ENCODE data around the gene NOL11. TPM values are rescaled to one million over a fixed set of nuclear protein-coding genes. Genes with fewer than 3 reads are reported as not detected.

NOL11 gene
- total RNA-seq, 2 experiments from 2014 or later = 64.9 to 65.5 TPM

- H3K4me1 ChIP-seq (ENCODE audit: insufficient read depth, low read length, poor library complexity, severe bottlenecking) = no peaks in the 10 kb centered on the region
- no peaks in the 10 kb centered on the region for H3K36me3 ChIP-seq (ENCODE audit: insufficient read depth, low read length)
- no peak overlapping the region for H2AFZ ChIP-seq (ENCODE audit: low read length)
- BruUV-seq (replicated peaks) = no TSS peak
- no peak for DNase-seq (ENCODE audit: low spot score)
- no peaks in the 10 kb centered on the region for H3K79me2 ChIP-seq (ENCODE audit: insufficient read depth, low read depth, low read length)
- no peak overlapping the region for H3K27ac ChIP-seq (ENCODE audit: low read depth, low read length, poor library complexity, severe bottlenecking)
- no peaks in the 10 kb centered on the region for H3K9me3 ChIP-seq (ENCODE audit: low read length)
- no peak overlapping the region for H3K4me2 ChIP-seq (ENCODE audit: low read length)
- CTCF ChIA-PET (ENCODE audit: unreplicated experiment) = no interaction called here
- POLR2A ChIA-PET = interaction anchor here (0.7 kb wide), 1 partner anchor 843 kb away, joined by 3 read pairs; no protein-coding TSS in a partner anchor
- no peak overlapping the region for H3K4me3 ChIP-seq (ENCODE audit: low read depth, low read length, poor library complexity, severe bottlenecking)
- intact Hi-C loops (cut with micrococcal nuclease; ENCODE audit: unreplicated experiment) = no loop called here
- no peak for TF ChIP-seq EZH2phosphoT487 (IDR thresholded peaks at IDR 0.05; ENCODE audit: borderline replicate concordance, low read depth, low read length)
- TF ChIP-seq, protein P1, sequence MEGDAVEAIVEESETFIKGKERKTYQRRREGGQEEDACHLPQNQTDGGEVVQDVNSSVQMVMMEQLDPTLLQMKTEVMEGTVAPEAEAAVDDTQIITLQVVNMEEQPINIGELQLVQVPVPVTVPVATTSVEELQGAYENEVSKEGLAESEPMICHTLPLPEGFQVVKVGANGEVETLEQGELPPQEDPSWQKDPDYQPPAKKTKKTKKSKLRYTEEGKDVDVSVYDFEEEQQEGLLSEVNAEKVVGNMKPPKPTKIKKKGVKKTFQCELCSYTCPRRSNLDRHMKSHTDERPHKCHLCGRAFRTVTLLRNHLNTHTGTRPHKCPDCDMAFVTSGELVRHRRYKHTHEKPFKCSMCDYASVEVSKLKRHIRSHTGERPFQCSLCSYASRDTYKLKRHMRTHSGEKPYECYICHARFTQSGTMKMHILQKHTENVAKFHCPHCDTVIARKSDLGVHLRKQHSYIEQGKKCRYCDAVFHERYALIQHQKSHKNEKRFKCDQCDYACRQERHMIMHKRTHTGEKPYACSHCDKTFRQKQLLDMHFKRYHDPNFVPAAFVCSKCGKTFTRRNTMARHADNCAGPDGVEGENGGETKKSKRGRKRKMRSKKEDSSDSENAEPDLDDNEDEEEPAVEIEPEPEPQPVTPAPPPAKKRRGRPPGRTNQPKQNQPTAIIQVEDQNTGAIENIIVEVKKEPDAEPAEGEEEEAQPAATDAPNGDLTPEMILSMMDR (conservative IDR thresholded peaks at IDR 0.05; ENCODE audit: low read length) = no peak
- H3K9me2 ChIP-seq (ENCODE audit: insufficient read depth, low read length) = no peaks in the 10 kb centered on the region
- 0 out of 2 replicates have a peak, but pooled peaks cover 3% of the 10 kb centered on the region for H4K20me1 ChIP-seq (ENCODE audit: insufficient read depth, low read length)
These were observed 23.9 kb upstream of the NOL11 start for GRCh38 chr17:67693811-67694210.

GRCh38 chr17:67696347-67696746 is 21.4 kb upstream of the NOL11 start:
- Histone ChIP-seq H3K27ac (ENCODE audit: low read depth, low read length, poor library complexity, severe bottlenecking) (no peak overlapping the region), H4K20me1 (ENCODE audit: insufficient read depth, low read length) (no peaks in the 10 kb centered on the region), H3K9me2 (ENCODE audit: insufficient read depth, low read length) (no peaks in the 10 kb centered on the region), H3K4me2 (ENCODE audit: low read length) (no peak overlapping the region), H3K9me3 (ENCODE audit: low read length) (peaks cover 7% of the 10 kb centered on the region), H3K79me2 (ENCODE audit: insufficient read depth, low read depth, low read length) (no peaks in the 10 kb centered on the region), H3K4me1 (ENCODE audit: insufficient read depth, low read length, poor library complexity, severe bottlenecking) (no peaks in the 10 kb centered on the region), H3K36me3 (ENCODE audit: insufficient read depth, low read length) (no peaks in the 10 kb centered on the region), H3K4me3 (ENCODE audit: low read depth, low read length, poor library complexity, severe bottlenecking) (no peak overlapping the region), H2AFZ (ENCODE audit: low read length) (no peak overlapping the region)
- no TSS peak for BruUV-seq (replicated peaks)
- no peak for TF ChIP-seq EZH2phosphoT487 (IDR thresholded peaks at IDR 0.05; ENCODE audit: borderline replicate concordance, low read depth, low read length)
- TF ChIP-seq, protein P1 (conservative IDR thresholded peaks at IDR 0.05; ENCODE audit: low read length) = no peak
- POLR2A ChIA-PET = no interaction called here
- no peak for DNase-seq (ENCODE audit: low spot score)
- intact Hi-C loops (cut with micrococcal nuclease; ENCODE audit: unreplicated experiment) = no loop called here
- CTCF ChIA-PET (ENCODE audit: unreplicated experiment) = no interaction called here

- Histone ChIP-seq H3K4me2 (ENCODE audit: low read length) (no peak overlapping the region), H4K20me1 (ENCODE audit: insufficient read depth, low read length) (no peaks in the 10 kb centered on the region), H3K9me2 (ENCODE audit: insufficient read depth, low read length) (no peaks in the 10 kb centered on the region), H3K79me2 (ENCODE audit: insufficient read depth, low read depth, low read length) (no peaks in the 10 kb centered on the region), H3K36me3 (ENCODE audit: insufficient read depth, low read length) (no peaks in the 10 kb centered on the region), H3K9me3 (ENCODE audit: low read length) (peaks cover 7% of the 10 kb centered on the region), H3K4me1 (ENCODE audit: insufficient read depth, low read length, poor library complexity, severe bottlenecking) (no peaks in the 10 kb centered on the region), H2AFZ (ENCODE audit: low read length) (no peak overlapping the region), H3K27ac (ENCODE audit: low read depth, low read length, poor library complexity, severe bottlenecking) (no peak overlapping the region), H3K4me3 (ENCODE audit: low read depth, low read length, poor library complexity, severe bottlenecking) (no peak overlapping the region)
- no peak for DNase-seq (ENCODE audit: low spot score)
- TF ChIP-seq EZH2phosphoT487 (IDR thresholded peaks at IDR 0.05; ENCODE audit: borderline replicate concordance, low read depth, low read length) = no peak
- TF ChIP-seq, protein P1 (conservative IDR thresholded peaks at IDR 0.05; ENCODE audit: low read length) = no peak
- intact Hi-C loops (cut with micrococcal nuclease; ENCODE audit: unreplicated experiment) = no loop called here
- CTCF ChIA-PET (ENCODE audit: unreplicated experiment) = no interaction called here
- no TSS peak for BruUV-seq (replicated peaks)
- POLR2A ChIA-PET = no interaction called here
These were observed 20.8 kb upstream of the NOL11 start for GRCh38 chr17:67696853-67697498.
